ENCODE results near the gene ZBTB42. TPM values are rescaled to one million over a fixed set of nuclear protein-coding genes. Genes with fewer than 3 reads are reported as not detected.
A peak's percentile ranks its signal among the peaks of the same experiment; 100 is the strongest.

The ZBTB42 gene
- total RNA-seq, 1 donor from 2014 or later: 6.9 TPM

- Histone ChIP-seq H3K27ac (ENCODE audit: low read depth, low read length) (peak overlapping the region; percentile 82), H3K4me2 (ENCODE audit: low read length) (peak overlapping the region; percentile 100), H2AFZ (ENCODE audit: low read depth, low read length) (peak overlapping the region; percentile 82), H4K20me1 (ENCODE audit: insufficient read depth, low read length) (peaks cover 53% of the 10 kb centered on the region), H3K9ac (ENCODE audit: low read length) (peak overlapping the region; percentile 90), H3K4me1 (ENCODE audit: insufficient read depth, low read length) (peaks cover 21% of the 10 kb centered on the region), H3K79me2 (ENCODE audit: insufficient read depth, low read length) (peaks cover 50% of the 10 kb centered on the region), H3K4me3 (ENCODE audit: insufficient read depth, low read depth, low read length) (peak overlapping the region; percentile 74), H3K36me3 (ENCODE audit: insufficient read depth, low read length) (peaks cover 8% of the 10 kb centered on the region), H3K9me3 (ENCODE audit: insufficient read depth, low read depth, low read length) (no peaks in the 10 kb centered on the region), H3K27me3 (ENCODE audit: insufficient read depth, low read length) (no peaks in the 10 kb centered on the region)
- Mint-ChIP-seq H3K36me3 (ENCODE audit: low read depth, unreplicated experiment) (peaks cover 3% of the 10 kb centered on the region), H3K4me1 (ENCODE audit: low read depth, unreplicated experiment) (peaks cover 21% of the 10 kb centered on the region), H3K4me3 (ENCODE audit: unreplicated experiment) (peak overlapping the region; percentile 91), H3K27me3 (ENCODE audit: low read depth, unreplicated experiment) (no peaks in the 10 kb centered on the region), H3K27ac (ENCODE audit: unreplicated experiment) (peak overlapping the region; percentile 80), H3K9me3 (ENCODE audit: unreplicated experiment) (no peaks in the 10 kb centered on the region)
- FAIRE-seq (no peak), DNase-seq (ENCODE audit: low read depth) (no peak)
- TF ChIP-seq EZH2 (IDR thresholded peaks at IDR 0.05; ENCODE audit: insufficient read depth, low read length) (no peak), CTCF (IDR thresholded peaks at IDR 0.05; ENCODE audit: insufficient read depth, low read depth, low read length) (no peak)
These were observed 47.2 kb upstream of the ZBTB42 start for GRCh38 chr14:104753528-104754212.

GRCh38 chr14:104754213-104754851, 46.6 kb upstream of the ZBTB42 start:
- TF ChIP-seq CTCF (IDR thresholded peaks at IDR 0.05; ENCODE audit: insufficient read depth, low read depth, low read length) (no peak), EZH2 (IDR thresholded peaks at IDR 0.05; ENCODE audit: insufficient read depth, low read length) (no peak)
- H3K27me3 ChIP-seq (ENCODE audit: insufficient read depth, low read length): no peaks in the 10 kb centered on the region
- peak overlapping the region; percentile 90 for H3K9ac ChIP-seq (ENCODE audit: low read length)
- no peak overlapping the region for H3K27ac ChIP-seq (ENCODE audit: low read depth, low read length)
- no peaks in the 10 kb centered on the region for H3K9me3 Mint-ChIP-seq (ENCODE audit: unreplicated experiment)
- no peak overlapping the region for H2AFZ ChIP-seq (ENCODE audit: low read depth, low read length)
- H3K4me1 Mint-ChIP-seq (ENCODE audit: low read depth, unreplicated experiment): peaks cover 18% of the 10 kb centered on the region
- no peaks in the 10 kb centered on the region for H3K9me3 ChIP-seq (ENCODE audit: insufficient read depth, low read depth, low read length)
- peaks cover 57% of the 10 kb centered on the region for H3K79me2 ChIP-seq (ENCODE audit: insufficient read depth, low read length)
- H3K27me3 Mint-ChIP-seq (ENCODE audit: low read depth, unreplicated experiment): no peaks in the 10 kb centered on the region
- peaks cover 59% of the 10 kb centered on the region for H4K20me1 ChIP-seq (ENCODE audit: insufficient read depth, low read length)
- H3K4me1 ChIP-seq (ENCODE audit: insufficient read depth, low read length): peaks cover 16% of the 10 kb centered on the region
- peaks cover 5% of the 10 kb centered on the region for H3K36me3 Mint-ChIP-seq (ENCODE audit: low read depth, unreplicated experiment)
- H3K4me2 ChIP-seq (ENCODE audit: low read length): peak overlapping the region; percentile 100
- FAIRE-seq (no peak), DNase-seq (ENCODE audit: low read depth) (no peak)
- H3K27ac Mint-ChIP-seq (ENCODE audit: unreplicated experiment): peak overlapping the region; percentile 80
- H3K4me3 ChIP-seq (ENCODE audit: insufficient read depth, low read depth, low read length): peak overlapping the region; percentile 74
- peaks cover 8% of the 10 kb centered on the region for H3K36me3 ChIP-seq (ENCODE audit: insufficient read depth, low read length)
- H3K4me3 Mint-ChIP-seq (ENCODE audit: unreplicated experiment): peak overlapping the region; percentile 91

GRCh38 chr14:104755621-104756020, 45.3 kb upstream of the ZBTB42 start:
- H3K4me3 Mint-ChIP-seq (ENCODE audit: unreplicated experiment): no peak overlapping the region
- TF ChIP-seq EZH2 (IDR thresholded peaks at IDR 0.05; ENCODE audit: insufficient read depth, low read length) (no peak), CTCF (IDR thresholded peaks at IDR 0.05; ENCODE audit: insufficient read depth, low read depth, low read length) (no peak)
- Histone ChIP-seq H3K79me2 (ENCODE audit: insufficient read depth, low read length) (peaks cover 57% of the 10 kb centered on the region), H4K20me1 (ENCODE audit: insufficient read depth, low read length) (peaks cover 72% of the 10 kb centered on the region), H3K27ac (ENCODE audit: low read depth, low read length) (no peak overlapping the region), H3K4me3 (ENCODE audit: insufficient read depth, low read depth, low read length) (no peak overlapping the region), H3K36me3 (ENCODE audit: insufficient read depth, low read length) (peaks cover 9% of the 10 kb centered on the region), H3K27me3 (ENCODE audit: insufficient read depth, low read length) (no peaks in the 10 kb centered on the region), H3K9me3 (ENCODE audit: insufficient read depth, low read depth, low read length) (no peaks in the 10 kb centered on the region), H3K9ac (ENCODE audit: low read length) (no peak overlapping the region), H2AFZ (ENCODE audit: low read depth, low read length) (no peak overlapping the region), H3K4me1 (ENCODE audit: insufficient read depth, low read length) (peaks cover 16% of the 10 kb centered on the region), H3K4me2 (ENCODE audit: low read length) (no peak overlapping the region)
- no peak for FAIRE-seq
- peaks cover 14% of the 10 kb centered on the region for H3K4me1 Mint-ChIP-seq (ENCODE audit: low read depth, unreplicated experiment)
- H3K36me3 Mint-ChIP-seq (ENCODE audit: low read depth, unreplicated experiment): peaks cover 5% of the 10 kb centered on the region
- no peak for DNase-seq (ENCODE audit: low read depth)
- no peaks in the 10 kb centered on the region for H3K9me3 Mint-ChIP-seq (ENCODE audit: unreplicated experiment)
- H3K27me3 Mint-ChIP-seq (ENCODE audit: low read depth, unreplicated experiment): no peaks in the 10 kb centered on the region
- H3K27ac Mint-ChIP-seq (ENCODE audit: unreplicated experiment): no peak overlapping the region

Measured in astrocyte (in vitro differentiated cells and primary cell).